ENCODE measurements around the gene CNTN5. TPM values are rescaled to one million over a fixed set of nuclear protein-coding genes. Genes with fewer than 3 reads are reported as not detected.

The CNTN5 gene
- total RNA-seq, 1 experiment from 2014 or later = not detected

DNA sequence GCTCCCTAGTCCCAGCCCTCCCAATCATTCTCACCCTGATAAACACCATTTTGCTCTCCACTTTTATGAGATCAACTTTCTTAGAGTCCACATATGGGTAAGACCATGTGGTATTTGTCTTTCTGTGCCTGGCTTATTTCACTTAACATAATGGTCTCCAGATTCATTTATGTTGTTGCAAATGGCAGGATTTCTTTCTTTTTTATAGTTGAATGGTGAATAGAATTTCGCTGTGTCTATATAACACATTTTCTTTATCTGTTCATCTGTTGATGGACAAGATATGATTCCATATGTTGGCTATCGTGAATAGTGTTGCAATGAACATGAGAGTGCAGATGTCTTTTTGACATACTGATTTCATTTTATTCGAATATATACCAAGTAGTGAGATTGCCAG is 1298.9 kb downstream of the CNTN5 start:
- no peak overlapping the region for H3K18ac ChIP-seq (ENCODE audit: insufficient read length, low read depth, low read length)
- no peaks in the 10 kb centered on the region for H3K79me2 ChIP-seq (ENCODE audit: insufficient read depth, low read length)
- no peaks in the 10 kb centered on the region for H3K27me3 ChIP-seq (ENCODE audit: insufficient read depth, low read length)
- no peaks in the 10 kb centered on the region for H3K9me3 ChIP-seq (ENCODE audit: control insufficient read depth, low read depth, low read length)
- Mint-ChIP-seq H3K9me3 (no peaks in the 10 kb centered on the region), H3K27me3 (ENCODE audit: low read depth) (no peaks in the 10 kb centered on the region), H3K36me3 (ENCODE audit: insufficient read depth in 1 of 3, low read depth in 3 of 3) (no peaks in the 10 kb centered on the region), H3K4me3 (no peak overlapping the region), H3K27ac (no peak overlapping the region), H3K4me1 (no peaks in the 10 kb centered on the region)
- no peak overlapping the region for H3K27ac ChIP-seq (ENCODE audit: insufficient read length, low read depth, low read length)
- H3K79me1 ChIP-seq (ENCODE audit: insufficient read depth, low read depth, low read length, poor library complexity, severe bottlenecking) = no peaks in the 10 kb centered on the region
- H3K9ac ChIP-seq (ENCODE audit: extremely low read depth, insufficient read length, low read length) = no peak overlapping the region
- no peaks in the 10 kb centered on the region for H3K23me2 ChIP-seq (ENCODE audit: insufficient read length, low read depth, low read length, poor library complexity, severe bottlenecking)
- H4K91ac ChIP-seq (ENCODE audit: insufficient read length, low read depth, low read length) = no peak overlapping the region
- H4K5ac ChIP-seq (ENCODE audit: insufficient read length, low read depth, low read length) = no peak overlapping the region
- H3K4me2 ChIP-seq (ENCODE audit: insufficient read depth, insufficient read length, low read length) = no peak overlapping the region
- H3T11ph ChIP-seq (ENCODE audit: low read length) = no peak overlapping the region
- H2BK12ac ChIP-seq (ENCODE audit: insufficient read length, low read depth, low read length) = no peak overlapping the region
- no peaks in the 10 kb centered on the region for H3K4me1 ChIP-seq (ENCODE audit: insufficient read depth, low read length)
- TF ChIP-seq, protein P1, sequence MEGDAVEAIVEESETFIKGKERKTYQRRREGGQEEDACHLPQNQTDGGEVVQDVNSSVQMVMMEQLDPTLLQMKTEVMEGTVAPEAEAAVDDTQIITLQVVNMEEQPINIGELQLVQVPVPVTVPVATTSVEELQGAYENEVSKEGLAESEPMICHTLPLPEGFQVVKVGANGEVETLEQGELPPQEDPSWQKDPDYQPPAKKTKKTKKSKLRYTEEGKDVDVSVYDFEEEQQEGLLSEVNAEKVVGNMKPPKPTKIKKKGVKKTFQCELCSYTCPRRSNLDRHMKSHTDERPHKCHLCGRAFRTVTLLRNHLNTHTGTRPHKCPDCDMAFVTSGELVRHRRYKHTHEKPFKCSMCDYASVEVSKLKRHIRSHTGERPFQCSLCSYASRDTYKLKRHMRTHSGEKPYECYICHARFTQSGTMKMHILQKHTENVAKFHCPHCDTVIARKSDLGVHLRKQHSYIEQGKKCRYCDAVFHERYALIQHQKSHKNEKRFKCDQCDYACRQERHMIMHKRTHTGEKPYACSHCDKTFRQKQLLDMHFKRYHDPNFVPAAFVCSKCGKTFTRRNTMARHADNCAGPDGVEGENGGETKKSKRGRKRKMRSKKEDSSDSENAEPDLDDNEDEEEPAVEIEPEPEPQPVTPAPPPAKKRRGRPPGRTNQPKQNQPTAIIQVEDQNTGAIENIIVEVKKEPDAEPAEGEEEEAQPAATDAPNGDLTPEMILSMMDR (conservative IDR thresholded peaks at IDR 0.05) = no peak
- no peak overlapping the region for H2AK5ac ChIP-seq (ENCODE audit: insufficient read length, low read length)
- no peak overlapping the region for H2BK5ac ChIP-seq (ENCODE audit: insufficient read length, low read length)
- no peak overlapping the region for H4K8ac ChIP-seq (replicated peaks; ENCODE audit: insufficient read length, low read depth, low read length)
- H3K56ac ChIP-seq (ENCODE audit: insufficient read length, low read depth, low read length) = no peak overlapping the region
- no peak overlapping the region for H2BK15ac ChIP-seq (ENCODE audit: low read depth, low read length)
- no peak overlapping the region for H2AFZ ChIP-seq (ENCODE audit: low read length)
- no peaks in the 10 kb centered on the region for H4K20me1 ChIP-seq (ENCODE audit: control insufficient read depth, insufficient read depth, insufficient read length)
- WGBS (ENCODE audit: extremely low coverage, insufficient read length, low lambda C conversion rate) = no CpG with 5 or more reads among the region's 3 CpGs
- H3K23ac ChIP-seq (ENCODE audit: insufficient read length, low read depth, low read length) = no peak overlapping the region
- H2BK120ac ChIP-seq (ENCODE audit: low read depth, low read length, poor library complexity, severe bottlenecking) = no peak overlapping the region
- H3K4ac ChIP-seq (ENCODE audit: low read depth, low read length) = no peak overlapping the region
- no peak overlapping the region for H3K14ac ChIP-seq (ENCODE audit: insufficient read depth, low read length)
- no peak overlapping the region for H2BK20ac ChIP-seq (ENCODE audit: low read depth, low read length, poor library complexity, severe bottlenecking)
- DNase-seq = no peak
